ENCODE measurements around the gene DOP1A. TPM values are rescaled to one million over a fixed set of nuclear protein-coding genes. Genes with fewer than 3 reads are reported as not detected.

Gene DOP1A
- total and polyA plus RNA-seq, 2 of the 4 experiments (the other 2 are of a cell fraction) = 6.0 to 32.4 TPM

- Histone ChIP-seq H2BK5ac (ENCODE audit: low read depth, low read length, poor library complexity, severe bottlenecking) (no peak overlapping the region), H4K20me1 (ENCODE audit: insufficient read depth, low read length) (no peaks in the 10 kb centered on the region), H3K27ac (ENCODE audit: insufficient read depth, low read length) (no peak overlapping the region), H3K9ac (ENCODE audit: low read depth, low read length) (no peak overlapping the region), H3K27me3 (ENCODE audit: control insufficient read depth, insufficient read depth, low read length) (no peaks in the 10 kb centered on the region), H2AFZ (replicated peaks; ENCODE audit: low read length, poor library complexity) (no peak overlapping the region), H2AK5ac (ENCODE audit: low read depth, low read length) (no peak overlapping the region), H3K56ac (ENCODE audit: extremely low read depth, insufficient read depth, low read length) (no peak overlapping the region), H3K23ac (ENCODE audit: low read depth, low read length) (no peak overlapping the region), H3K4ac (ENCODE audit: low read depth, low read length) (no peak overlapping the region), H4K5ac (ENCODE audit: low read depth, low read length) (no peak overlapping the region), H3K36me3 (ENCODE audit: control insufficient read depth, insufficient read depth, low read length) (peaks cover 1% of the 10 kb centered on the region; the same call in 1 of the 2 replicates), H3K18ac (ENCODE audit: low read depth, low read length) (no peak overlapping the region), H3K4me3 (ENCODE audit: insufficient read depth, low read depth, low read length) (no peak overlapping the region), H4K8ac (ENCODE audit: low read depth in 2 of 2, low read length in 2 of 2) (no peak overlapping the region), H2AK9ac (replicated peaks; ENCODE audit: low read depth, low read length, poor library complexity) (no peak overlapping the region), H2BK20ac (ENCODE audit: low read depth, low read length) (no peak overlapping the region), H3K9me1 (ENCODE audit: insufficient read depth, low read length) (0 out of 2 replicates have a peak, but pooled peaks cover 2% of the 10 kb centered on the region), H3K14ac (replicated peaks; ENCODE audit: low read depth, low read length) (no peak overlapping the region), H3K79me1 (ENCODE audit: low read depth in 1 of 2, low read length in 2 of 2) (no peaks in the 10 kb centered on the region), H3K4me1 (ENCODE audit: control insufficient read depth, insufficient read depth, low read length) (0 out of 2 replicates have a peak, but pooled peaks cover 3% of the 10 kb centered on the region), H3K4me2 (ENCODE audit: low read depth, low read length) (no peak overlapping the region), H2BK120ac (ENCODE audit: low read depth, low read length) (no peak overlapping the region), H4K91ac (ENCODE audit: insufficient read depth, low read depth, low read length) (no peak overlapping the region), H3K9me3 (ENCODE audit: control insufficient read depth, insufficient read depth, low read length) (no peaks in the 10 kb centered on the region), H2BK15ac (ENCODE audit: low read depth, low read length) (no peak overlapping the region)
- peak; percentile 39 for DNase-seq
- POLR2A ChIA-PET (ENCODE audit: unreplicated experiment) = no interaction called here
- intact Hi-C loops (cut with micrococcal nuclease) = no loop called here
- no TSS peak for BruUV-seq (replicated peaks)
- TF ChIP-seq POLR2A (IDR thresholded peaks at IDR 0.05; ENCODE audit: low read depth, low read length) (no peak), BHLHE40 (IDR thresholded peaks at IDR 0.05; ENCODE audit: low read depth, low read length) (no peak), CEBPB (IDR thresholded peaks at IDR 0.05; ENCODE audit: low read depth, low read length) (no peak), MAZ (IDR thresholded peaks at IDR 0.05; ENCODE audit: borderline replicate concordance, low read depth, low read length) (no peak), NFE2L2 (IDR thresholded peaks at IDR 0.05; ENCODE audit: low read depth, low read length) (no peak), MAFK (IDR thresholded peaks at IDR 0.05; ENCODE audit: low read depth, low read length) (no peak), RFX5 (IDR thresholded peaks at IDR 0.05; ENCODE audit: low read depth, low read length) (no peak), CTCF (conservative IDR thresholded peaks at IDR 0.05; ENCODE audit: low read depth, low read length) (no peak), MXI1 (IDR thresholded peaks at IDR 0.05; ENCODE audit: borderline replicate concordance, low read depth, low read length) (no peak), ELK1 (IDR thresholded peaks at IDR 0.05; ENCODE audit: borderline replicate concordance, low read depth, low read length) (no peak), CHD1 (IDR thresholded peaks at IDR 0.05; ENCODE audit: low read depth, low read length) (no peak), RAD21 (IDR thresholded peaks at IDR 0.05; ENCODE audit: low read length) (no peak), USF2 (IDR thresholded peaks at IDR 0.05; ENCODE audit: low read depth, low read length) (no peak), RCOR1 (IDR thresholded peaks at IDR 0.05; ENCODE audit: insufficient replicate concordance, low read length) (no peak), FOS (IDR thresholded peaks at IDR 0.05; ENCODE audit: low read depth, low read length) (no peak), SMC3 (IDR thresholded peaks at IDR 0.05; ENCODE audit: low read depth, low read length) (no peak)
- ATAC-seq (ENCODE audit: low read depth) = peak; percentile 77
- CTCF ChIA-PET = no interaction called here
- no CpG with 5 or more reads among the region's 1 CpG for WGBS, 2 experiments (ENCODE audit: extremely low coverage in 2 of 2, insufficient read length in 1 of 2)
- in situ Hi-C loops (cut with MboI; ENCODE audit: low sequenced_read_pairs) = no loop called here
- dilution Hi-C loops (cut with HindIII; ENCODE audit: low sequenced_read_pairs, unreplicated experiment) = no loop called here
These were observed 46.7 kb downstream of the DOP1A start for GRCh38 chr6:83114164-83114563.

All from IMR-90 (cell line).